ENCODE results near the gene RYR1.
"Not testable (repeated sequence)": the region's sequence is repeated elsewhere in the genome, so short reads cannot be mapped to it uniquely, and the experiment has no call there.

RYR1 gene

DNA sequence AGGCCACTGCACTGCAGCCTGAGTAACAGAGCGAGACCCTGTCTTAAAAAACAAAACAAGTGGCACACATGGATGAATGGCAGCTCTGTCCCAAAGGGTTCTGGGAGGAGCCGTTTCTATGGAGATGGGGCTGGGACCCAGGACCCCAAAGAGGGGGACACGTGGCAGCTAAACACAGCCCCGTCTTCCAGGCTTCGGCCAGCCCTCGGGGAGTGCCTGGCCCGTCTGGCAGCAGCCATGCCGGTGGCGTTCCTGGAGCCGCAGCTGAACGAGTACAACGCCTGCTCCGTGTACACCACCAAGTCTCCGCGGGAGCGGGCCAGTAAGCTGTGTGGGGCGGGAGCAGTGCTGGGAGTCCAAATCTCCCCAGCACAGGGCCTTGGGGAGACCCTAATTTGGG, 82.4 kb downstream of the RYR1 start:
- H3K27ac ChIP-seq: no peak overlapping the region
- TF ChIP-seq ZFX (IDR thresholded peaks at IDR 0.05; ENCODE audit: borderline replicate concordance): no peak
- TF ChIP-seq, protein P1, sequence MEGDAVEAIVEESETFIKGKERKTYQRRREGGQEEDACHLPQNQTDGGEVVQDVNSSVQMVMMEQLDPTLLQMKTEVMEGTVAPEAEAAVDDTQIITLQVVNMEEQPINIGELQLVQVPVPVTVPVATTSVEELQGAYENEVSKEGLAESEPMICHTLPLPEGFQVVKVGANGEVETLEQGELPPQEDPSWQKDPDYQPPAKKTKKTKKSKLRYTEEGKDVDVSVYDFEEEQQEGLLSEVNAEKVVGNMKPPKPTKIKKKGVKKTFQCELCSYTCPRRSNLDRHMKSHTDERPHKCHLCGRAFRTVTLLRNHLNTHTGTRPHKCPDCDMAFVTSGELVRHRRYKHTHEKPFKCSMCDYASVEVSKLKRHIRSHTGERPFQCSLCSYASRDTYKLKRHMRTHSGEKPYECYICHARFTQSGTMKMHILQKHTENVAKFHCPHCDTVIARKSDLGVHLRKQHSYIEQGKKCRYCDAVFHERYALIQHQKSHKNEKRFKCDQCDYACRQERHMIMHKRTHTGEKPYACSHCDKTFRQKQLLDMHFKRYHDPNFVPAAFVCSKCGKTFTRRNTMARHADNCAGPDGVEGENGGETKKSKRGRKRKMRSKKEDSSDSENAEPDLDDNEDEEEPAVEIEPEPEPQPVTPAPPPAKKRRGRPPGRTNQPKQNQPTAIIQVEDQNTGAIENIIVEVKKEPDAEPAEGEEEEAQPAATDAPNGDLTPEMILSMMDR (IDR thresholded peaks at IDR 0.05): no peak

DNA sequence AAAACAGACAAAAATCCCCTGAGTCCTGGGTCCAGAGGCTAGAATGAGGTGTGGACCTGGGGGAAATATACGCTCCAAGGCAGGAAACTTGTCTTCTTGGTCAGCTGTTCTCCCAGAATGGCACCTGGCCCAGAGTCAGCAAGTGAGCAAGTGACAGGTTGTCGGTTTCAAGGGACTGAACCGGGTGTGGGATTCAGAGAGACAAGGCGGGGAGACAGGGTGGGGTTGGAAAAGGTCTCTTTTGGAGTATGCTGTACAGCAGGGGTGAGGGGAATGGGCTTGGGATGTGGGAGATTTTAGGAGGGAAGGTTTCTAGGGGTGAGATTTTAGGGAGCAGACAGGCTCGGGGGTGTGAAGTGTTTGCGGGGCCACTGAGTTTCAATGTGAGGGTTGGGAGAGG, 83.3 kb downstream of the RYR1 start:
- no peak overlapping the region for H3K27ac ChIP-seq
- TF ChIP-seq, protein P1 (IDR thresholded peaks at IDR 0.05): no peak
- no peak for TF ChIP-seq ZFX (IDR thresholded peaks at IDR 0.05; ENCODE audit: borderline replicate concordance)

DNA sequence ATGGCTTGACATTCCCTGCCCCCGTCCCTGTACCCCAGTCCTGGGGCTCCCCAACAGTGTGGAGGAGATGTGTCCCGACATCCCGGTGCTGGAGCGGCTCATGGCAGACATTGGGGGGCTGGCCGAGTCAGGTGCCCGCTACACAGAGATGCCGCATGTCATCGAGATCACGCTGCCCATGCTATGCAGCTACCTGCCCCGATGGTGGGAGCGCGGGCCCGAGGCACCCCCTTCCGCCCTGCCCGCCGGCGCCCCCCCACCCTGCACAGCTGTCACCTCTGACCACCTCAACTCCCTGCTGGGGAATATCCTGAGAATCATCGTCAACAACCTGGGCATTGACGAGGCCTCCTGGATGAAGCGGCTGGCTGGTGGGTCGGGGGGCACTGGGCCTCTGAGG, 83.8 kb downstream of the RYR1 start:
- no peak for TF ChIP-seq ZFX (IDR thresholded peaks at IDR 0.05; ENCODE audit: borderline replicate concordance)
- TF ChIP-seq, protein P1 (IDR thresholded peaks at IDR 0.05): no peak
- no peak overlapping the region for H3K27ac ChIP-seq

DNA sequence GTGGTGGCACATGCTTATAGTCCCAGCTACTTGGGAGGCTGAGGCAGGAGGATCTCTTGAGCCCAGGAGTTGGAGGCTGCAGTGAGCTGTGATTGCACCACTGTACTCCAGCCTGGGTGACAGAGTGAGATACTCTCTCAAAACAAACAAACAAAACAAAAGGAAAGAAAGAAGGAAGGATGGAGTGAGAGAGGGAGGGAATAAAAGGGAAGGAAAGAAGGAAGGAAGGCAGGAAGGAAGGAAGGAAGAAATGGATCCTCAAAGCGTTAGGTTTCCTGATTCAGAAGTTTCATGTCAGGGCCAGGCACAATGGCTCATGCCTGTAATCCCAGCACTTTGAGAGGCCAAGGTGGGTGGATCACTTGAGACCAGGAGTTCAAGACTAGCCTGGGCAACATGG, 84.5 kb downstream of the RYR1 start:
- not testable (repeated sequence) for H3K27ac ChIP-seq

DNA sequence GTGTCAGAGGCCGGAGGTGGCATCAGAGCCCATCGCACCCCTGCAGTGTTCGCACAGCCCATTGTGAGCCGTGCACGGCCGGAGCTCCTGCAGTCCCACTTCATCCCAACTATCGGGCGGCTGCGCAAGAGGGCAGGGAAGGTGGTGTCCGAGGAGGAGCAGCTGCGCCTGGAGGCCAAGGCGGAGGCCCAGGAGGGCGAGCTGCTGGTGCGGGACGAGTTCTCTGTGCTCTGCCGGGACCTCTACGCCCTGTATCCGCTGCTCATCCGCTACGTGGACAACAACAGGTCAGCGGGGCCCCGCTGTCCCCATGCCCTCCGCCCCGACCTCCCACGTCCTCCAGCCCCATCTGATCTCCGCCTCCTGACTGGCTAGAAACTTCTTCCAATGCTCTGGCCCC, 85.7 kb downstream of the RYR1 start:
- no peak overlapping the region for H3K27ac ChIP-seq
- TF ChIP-seq ZFX (IDR thresholded peaks at IDR 0.05; ENCODE audit: borderline replicate concordance): no peak
- TF ChIP-seq, protein P1 (IDR thresholded peaks at IDR 0.05): no peak

DNA sequence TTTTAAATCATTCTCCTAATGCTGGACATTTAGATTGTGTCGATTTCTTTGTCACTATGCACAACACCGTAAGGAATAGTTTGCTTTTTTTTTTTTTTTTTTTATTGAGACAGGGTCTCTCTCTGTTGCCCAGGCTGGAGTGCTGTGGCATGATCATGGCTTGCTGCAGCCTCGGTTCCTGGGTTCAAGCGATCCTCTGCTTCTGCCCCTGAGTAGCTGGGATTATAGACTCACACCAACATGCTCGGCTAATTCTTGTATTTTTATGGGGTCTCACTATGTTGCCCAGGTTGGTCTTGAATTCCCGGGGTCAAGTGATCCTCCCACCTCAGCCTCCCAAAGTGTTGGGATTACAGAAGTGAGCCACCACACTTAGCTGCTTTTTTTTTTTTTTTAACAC, 86.5 kb downstream of the RYR1 start:
- no peak overlapping the region for H3K27ac ChIP-seq
- TF ChIP-seq ZFX (IDR thresholded peaks at IDR 0.05; ENCODE audit: borderline replicate concordance): no peak
- TF ChIP-seq, protein P1 (IDR thresholded peaks at IDR 0.05): no peak

DNA sequence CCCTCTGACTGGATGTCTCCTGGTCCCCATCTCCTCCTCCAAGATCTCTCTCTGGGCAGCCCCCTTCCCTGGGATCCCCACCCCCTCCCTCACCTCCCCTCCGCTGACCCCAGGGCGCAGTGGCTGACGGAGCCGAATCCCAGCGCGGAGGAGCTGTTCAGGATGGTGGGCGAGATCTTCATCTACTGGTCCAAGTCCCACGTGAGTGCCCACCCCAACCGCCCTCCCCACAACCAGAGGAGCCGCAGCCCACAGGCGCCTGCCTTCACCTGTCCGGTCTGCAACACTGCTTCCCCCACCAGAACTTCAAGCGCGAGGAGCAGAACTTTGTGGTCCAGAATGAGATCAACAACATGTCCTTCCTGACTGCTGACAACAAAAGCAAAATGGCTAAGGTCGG, 89.4 kb downstream of the RYR1 start:
- no peak for TF ChIP-seq ZFX (IDR thresholded peaks at IDR 0.05; ENCODE audit: borderline replicate concordance)
- TF ChIP-seq, protein P1 (IDR thresholded peaks at IDR 0.05): no peak
- no peak overlapping the region for H3K27ac ChIP-seq

DNA sequence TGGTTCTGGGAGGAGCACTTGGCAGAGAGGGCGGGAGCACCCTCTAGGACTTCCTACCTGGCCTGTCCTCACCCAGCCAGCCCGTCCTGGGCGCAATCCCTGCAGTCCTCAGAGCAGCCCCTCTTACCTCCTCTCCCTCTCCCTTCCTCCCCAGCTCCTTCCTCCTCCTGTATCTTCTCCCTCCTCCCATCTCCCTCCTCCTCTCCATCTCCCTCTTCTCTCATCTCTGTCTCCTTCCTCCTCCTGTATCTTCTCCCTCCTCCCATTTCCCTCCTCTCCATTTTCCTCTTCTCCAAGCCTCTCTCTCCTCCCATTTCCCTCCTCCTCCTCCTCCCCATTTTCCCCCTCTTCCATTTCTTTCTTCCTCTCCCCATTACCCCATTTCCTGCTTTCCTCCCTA, 89.8 kb downstream of the RYR1 start:
- TF ChIP-seq, protein P1 (IDR thresholded peaks at IDR 0.05): no peak
- no peak for TF ChIP-seq ZFX (IDR thresholded peaks at IDR 0.05; ENCODE audit: borderline replicate concordance)
- H3K27ac ChIP-seq: no peak overlapping the region

All from 22Rv1 (cell line).